SK-N-DZ (cell line): ENCODE data around the gene CASP1. TPM values are rescaled to one million over a fixed set of nuclear protein-coding genes. Genes with fewer than 3 reads are reported as not detected.
"Not testable (repeated sequence)": the region's sequence is repeated elsewhere in the genome, so short reads cannot be mapped to it uniquely, and the experiment has no call there.

Experiments
- DNase-seq: peaks from one replicate; pipeline ENCODE4 v3.0.0-alpha.2; 2015; ENCODE audit warnings: low spot score
- polyA plus RNA-seq, 2 experiments: library from polyadenylated mRNA; depleted of rRNA; stranded (reverse); fragments of >200 nt; gene quantifications; 2 replicates each; pipeline ENCODE4 v1.2.3, GENCODE V29; 2014

The CASP1 gene
- polyA plus RNA-seq (2014; cell fraction: cytosol; rRNA removed) = not detected in 2 replicates
- polyA plus RNA-seq (2014; cell fraction: nucleus; rRNA removed) = not detected in 2 replicates

DNA sequence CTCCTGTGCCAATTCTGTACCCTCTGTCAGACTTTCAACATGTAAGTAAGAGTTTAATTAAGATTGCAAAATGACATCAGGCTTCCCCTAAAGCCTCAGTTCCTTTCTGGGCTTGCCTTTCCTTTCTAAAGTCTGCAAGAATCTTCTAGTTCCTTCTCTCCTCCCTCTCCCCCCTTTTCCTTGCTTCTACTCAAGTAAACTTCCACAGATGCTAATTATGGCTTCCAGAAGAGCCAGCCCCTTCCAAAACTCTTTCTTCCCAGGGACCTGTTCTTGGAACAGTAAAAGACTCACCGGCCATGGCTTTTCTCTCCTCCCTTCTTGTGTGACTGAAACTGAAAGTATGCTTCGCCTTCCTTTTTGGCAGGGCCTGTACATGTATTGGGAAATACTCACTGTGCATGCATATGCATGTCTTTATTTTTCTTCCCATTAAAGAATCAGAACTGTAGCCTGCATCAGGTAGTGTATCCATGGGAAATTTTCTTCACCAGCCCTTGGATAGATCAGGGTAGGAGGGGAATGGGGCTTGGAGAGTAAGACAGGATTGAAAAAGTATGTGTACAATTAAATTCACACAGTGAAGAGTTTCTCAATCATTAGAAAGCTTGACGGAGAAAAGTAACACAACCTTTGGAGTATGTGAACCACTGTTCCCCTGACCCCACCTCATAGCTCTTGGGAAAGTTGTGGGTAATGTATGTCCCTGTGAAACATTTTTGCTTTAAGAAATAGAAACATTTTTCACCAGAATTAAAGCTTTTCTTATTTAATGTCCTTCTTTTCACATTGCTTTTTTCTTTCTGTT is at the start of gene CASP1:
TSS of gene CASP1 (minus strand) at position 332 of the 808 bp plus-strand sequence. CDS start at position 301, 31 bp downstream.
- DNase-seq = no peak

DNA sequence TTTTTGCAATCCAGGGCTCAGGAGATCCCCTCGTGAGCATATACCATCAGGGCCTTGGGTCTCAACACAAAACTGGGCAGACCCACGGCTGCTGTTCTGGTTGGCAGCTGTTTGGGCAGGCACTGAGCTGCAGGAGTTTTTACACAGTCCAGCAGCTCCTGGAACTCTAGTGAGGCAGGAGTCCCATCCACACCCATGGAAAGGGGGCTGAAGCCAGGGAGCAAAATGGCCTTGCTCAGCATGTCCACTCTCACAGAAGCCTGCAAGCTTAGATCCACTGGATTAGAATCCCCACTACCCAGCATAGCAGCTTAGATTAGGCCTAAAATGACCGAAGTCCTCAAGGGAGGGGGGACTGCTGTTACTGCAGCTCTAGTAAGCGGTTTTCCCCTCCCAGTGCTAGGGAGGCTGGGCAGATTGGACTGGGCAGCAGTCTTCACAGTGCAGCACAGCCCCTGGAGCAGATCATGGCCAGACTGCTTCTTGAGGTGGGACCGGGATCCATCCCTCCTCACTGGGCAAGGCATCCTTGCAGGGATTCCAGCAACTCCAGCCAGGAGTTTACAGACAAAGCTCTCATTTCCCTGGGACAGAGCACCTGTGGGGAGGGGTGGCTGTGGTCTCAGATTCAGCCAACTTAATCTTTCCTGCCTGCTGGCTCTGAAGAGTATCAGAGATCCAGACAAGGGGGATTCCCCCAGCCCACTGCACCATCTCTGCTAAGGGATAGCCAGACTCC is 46.6 kb upstream of the CASP1 start:
- no peak for DNase-seq

GRCh38 chr11:105080171-105080906 is 45.4 kb upstream of the CASP1 start:
- not testable (repeated sequence) for DNase-seq

- no peak for DNase-seq
These were observed 43.3 kb upstream of the CASP1 start for GRCh38 chr11:105078283-105078682.

GRCh38 chr11:105077141-105077790 is 42.3 kb upstream of the CASP1 start:
- not testable (repeated sequence) for DNase-seq

- no peak for DNase-seq
These were observed 39.2 kb upstream of the CASP1 start for GRCh38 chr11:105074166-105074530.

DNA sequence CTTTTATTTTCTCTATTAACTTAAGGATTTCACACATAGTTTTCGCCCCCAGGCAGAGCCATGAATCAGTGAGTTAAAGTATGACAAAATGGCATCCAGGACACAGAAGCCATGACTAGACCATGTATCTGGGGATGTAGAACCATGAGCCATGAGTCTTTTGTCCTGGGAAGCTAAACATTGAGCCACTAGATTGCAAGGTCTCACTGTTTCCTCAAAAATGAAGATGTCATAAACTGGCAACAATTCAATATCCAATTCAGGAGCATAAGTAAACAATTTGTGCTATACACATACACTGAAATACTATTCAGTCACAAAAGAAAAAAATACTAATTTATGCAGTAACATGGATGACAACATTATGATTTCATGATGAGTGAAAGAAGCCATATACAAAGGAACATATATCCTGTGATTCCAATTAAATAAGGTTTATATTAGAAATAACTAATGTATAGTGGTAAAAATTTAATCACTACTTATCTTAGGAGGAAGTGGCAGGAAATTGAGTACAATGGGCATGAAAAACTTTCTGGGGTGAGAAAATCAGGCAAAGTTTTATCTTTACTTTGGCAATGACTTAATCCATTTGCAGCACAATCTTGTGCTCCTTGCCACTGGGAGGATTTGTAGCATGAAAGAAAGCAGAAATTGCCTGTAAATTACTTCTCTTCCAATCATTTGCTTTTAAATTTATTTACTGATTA is 38.7 kb upstream of the CASP1 start:
- no peak for DNase-seq

GRCh38 chr11:105072080-105072479 is 37.1 kb upstream of the CASP1 start:
- DNase-seq = not testable (repeated sequence)

DNA sequence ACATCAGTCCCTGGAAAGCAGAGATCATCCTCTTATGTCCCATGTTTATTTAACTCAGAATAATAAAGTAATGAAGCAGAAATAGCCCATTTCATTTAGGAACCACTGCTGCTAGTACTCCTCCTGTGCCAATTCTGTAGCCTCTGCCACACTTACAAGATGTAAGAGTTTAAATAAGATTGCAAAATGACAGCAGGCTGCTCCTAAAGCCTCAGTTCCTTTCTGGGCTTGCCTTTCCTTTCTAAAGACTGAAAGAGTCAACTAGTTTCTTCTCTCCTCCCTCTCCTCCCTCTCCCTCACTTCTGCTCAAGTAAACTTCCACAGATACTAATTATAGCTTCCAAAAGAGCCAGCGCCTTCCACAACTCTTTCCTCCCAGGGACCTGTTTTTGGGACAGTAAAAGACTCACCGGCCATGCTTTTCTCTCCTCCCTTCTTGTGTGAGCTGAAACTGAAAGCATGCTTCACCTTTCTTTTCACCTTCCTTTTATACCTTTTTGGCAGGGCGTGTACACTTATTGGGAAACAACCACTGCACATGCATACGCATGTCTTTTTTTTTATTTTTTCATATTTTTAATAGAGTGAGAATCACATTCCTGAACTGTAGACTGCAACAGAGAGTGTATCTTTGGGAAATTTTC is 36.3 kb upstream of the CASP1 start:
- no peak for DNase-seq

GRCh38 chr11:105070306-105070705 is 35.4 kb upstream of the CASP1 start:
- no peak for DNase-seq

GRCh38 chr11:105069749-105070148 is 34.8 kb upstream of the CASP1 start:
- not testable (repeated sequence) for DNase-seq

DNA sequence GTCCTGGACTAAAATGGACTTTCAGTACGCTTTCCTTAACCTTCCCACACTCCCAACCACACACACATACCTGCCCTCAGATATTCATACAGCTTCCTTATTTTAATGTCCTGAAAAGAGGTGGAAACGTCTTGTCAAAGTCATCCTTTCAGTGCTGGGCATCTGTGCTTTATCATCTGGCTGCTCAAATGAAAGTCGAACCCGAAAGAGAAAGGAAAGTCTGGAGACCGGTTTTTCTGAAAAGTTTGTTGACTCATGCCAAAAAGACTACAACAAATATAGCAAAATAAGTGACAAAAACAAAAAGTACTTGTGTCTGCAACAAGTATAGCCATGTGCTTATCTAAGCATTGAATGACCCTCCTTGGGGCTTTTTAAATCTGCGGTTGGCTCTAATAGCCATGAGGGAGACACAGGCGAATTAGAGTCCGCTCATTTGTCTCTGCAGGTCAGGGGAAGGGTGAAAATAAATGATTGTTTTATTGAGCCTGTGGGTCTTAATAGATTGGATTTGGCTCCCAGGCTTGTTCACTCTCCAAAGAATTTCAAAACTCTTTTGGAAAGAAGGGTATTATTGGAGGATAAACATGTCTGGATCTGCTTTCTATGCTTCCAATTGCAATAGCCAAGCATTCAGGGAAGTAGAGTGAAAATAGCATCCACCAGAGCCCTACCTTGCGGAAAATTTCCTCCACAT is 28.4 kb upstream of the CASP1 start:
- DNase-seq = not testable (repeated sequence)

- no peak for DNase-seq
These were observed 22.5 kb upstream of the CASP1 start for GRCh38 chr11:105057432-105057831.

DNA sequence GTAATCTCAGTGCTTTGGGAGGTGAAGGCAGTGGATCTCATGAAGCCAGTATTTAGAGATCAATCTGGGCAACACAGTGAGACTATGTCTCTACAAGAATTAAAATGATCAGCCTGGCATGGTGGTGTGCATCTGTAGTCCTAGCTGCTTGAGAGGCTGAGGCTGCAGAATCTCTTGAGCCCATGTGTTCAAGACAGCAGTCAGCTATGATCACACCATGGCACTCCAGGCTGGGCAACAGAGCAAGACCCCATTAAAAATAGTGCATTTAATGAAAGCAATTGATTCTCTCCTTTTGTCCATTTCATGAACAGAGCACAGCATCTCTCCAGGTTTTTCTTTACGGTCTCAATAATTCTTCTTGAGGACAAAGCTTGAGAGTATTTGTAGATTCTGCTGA is 21.5 kb upstream of the CASP1 start:
- DNase-seq = no peak

GRCh38 chr11:105054723-105055493 is 20.0 kb upstream of the CASP1 start:
- no peak for DNase-seq

DNA sequence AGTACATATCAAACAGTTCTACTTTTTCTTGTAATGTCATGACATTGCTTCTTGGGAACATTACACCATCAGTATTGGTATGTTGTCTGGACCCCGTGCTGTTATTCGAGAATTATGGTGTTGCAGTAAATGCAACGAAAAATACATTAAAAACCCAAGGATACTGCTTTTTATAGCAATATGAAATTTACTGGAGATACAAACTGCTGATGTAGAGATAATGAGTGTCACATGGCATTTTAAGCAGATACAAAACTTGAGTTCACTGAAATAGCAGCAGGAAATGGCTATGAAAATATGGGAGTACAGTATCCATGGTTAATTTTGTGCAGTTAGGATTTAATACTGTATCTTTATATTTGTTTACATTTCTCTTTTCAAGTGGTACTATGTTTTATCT is 17.5 kb upstream of the CASP1 start:
- DNase-seq = no peak

DNA sequence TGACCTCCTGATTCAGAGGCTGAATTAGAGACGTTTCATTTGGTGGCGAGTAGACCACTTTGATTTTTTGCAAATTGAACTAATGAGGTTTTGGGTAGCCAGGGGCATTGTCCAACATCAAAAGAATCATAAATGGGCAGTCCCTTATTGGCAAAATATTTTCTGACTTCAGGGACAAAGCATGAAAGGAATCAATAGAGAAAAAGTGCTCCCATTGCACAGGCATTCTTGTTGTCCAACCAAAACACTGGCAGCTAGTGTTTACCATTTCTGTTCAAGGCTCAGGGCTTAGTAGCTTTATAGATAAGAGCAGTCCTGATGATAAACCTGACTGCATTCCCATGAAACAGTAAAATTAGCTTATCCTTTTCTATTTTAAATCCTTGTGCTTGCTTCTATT is 16.6 kb upstream of the CASP1 start:
- no peak for DNase-seq

DNA sequence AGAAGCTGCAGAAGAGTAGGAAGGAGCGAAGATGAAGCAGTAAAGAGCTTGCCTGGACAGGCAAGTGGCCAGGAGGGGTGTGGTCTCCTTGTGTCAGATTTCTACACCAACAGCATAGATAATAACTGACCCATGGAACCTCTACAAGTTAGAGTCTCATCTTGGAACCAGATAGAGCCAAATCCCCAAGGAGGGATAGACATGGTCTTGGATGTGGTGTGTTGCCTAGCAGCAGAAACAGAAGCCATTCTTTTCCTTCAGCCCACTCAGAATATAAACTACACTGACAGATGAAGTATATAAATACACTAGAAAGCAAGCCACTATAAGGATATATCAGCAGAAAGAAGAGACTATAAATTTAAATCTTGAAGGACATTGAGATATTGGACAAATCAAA is 14.5 kb upstream of the CASP1 start:
- DNase-seq = no peak
